H4 (cell line): Measurements from ENCODE around the gene CYP4A22. TPM values are rescaled to one million over a fixed set of nuclear protein-coding genes. Genes with fewer than 3 reads are reported as not detected.

Source experiments
- total RNA-seq: library from RNA; depleted of rRNA; stranded (reverse); fragments of >200 nt; shearing (Covaris generic); gene quantifications from 2 replicates; pipeline ENCODE4 v1.2.3, GENCODE V29; 2014; rRNA removed

The CYP4A22 gene
- total RNA-seq, 1 experiment from 2014 or later: not detected

Other genes with a start within 250 kb of the CYP4A22 start
- gene CYP4A11, start 196.0 kb upstream of the CYP4A22 start, total RNA-seq: not detected in 2 replicates
- 0.17 TPM in 1 of 2 replicates, not detected in the other for gene CYP4X1, start 113.8 kb upstream of the CYP4A22 start, total RNA-seq
- not detected in 2 replicates for gene CYP4Z1, start 70.2 kb upstream of the CYP4A22 start, total RNA-seq
- gene PDZK1IP1, start 52.6 kb downstream of the CYP4A22 start, total RNA-seq: not detected in 2 replicates
- gene TAL1, start 94.8 kb downstream of the CYP4A22 start, total RNA-seq: 0.10 and 0.27 TPM in 2 replicates
- gene STIL, start 176.7 kb downstream of the CYP4A22 start, total RNA-seq: 34.3 and 44.2 TPM in 2 replicates
- gene CMPK1, start 196.3 kb downstream of the CYP4A22 start, total RNA-seq: 108 and 137 TPM in 2 replicates